HEK293 (cell line): ENCODE measurements around the gene THSD4.

Experiments
- GLI4 ChIP-seq: fragments of 450-650 bp; formaldehyde crosslinking; IDR thresholded peaks from 2 replicates; pipeline ENCODE4 v1.5.1; 2016; ENCODE audit warnings: missing biosample characterization, missing genetic modification characterization
- PRDM1 ChIP-seq: fragments of 450-650 bp; formaldehyde crosslinking; IDR thresholded peaks from 2 replicates; pipeline ENCODE4; 2016; ENCODE audit warnings: missing biosample characterization, missing genetic modification characterization
- PRDM6 ChIP-seq: fragments of 450-650 bp; formaldehyde crosslinking; IDR thresholded peaks from 2 replicates; pipeline ENCODE4 v1.5.1; 2017; ENCODE audit warnings: missing biosample characterization, missing genetic modification characterization
- REST ChIP-seq: fragments of 450-650 bp; formaldehyde crosslinking; IDR thresholded peaks from 2 replicates; pipeline ENCODE4 v1.5.1; 2016; ENCODE audit warnings: missing biosample characterization, missing genetic modification characterization
- SCRT2 ChIP-seq: fragments of 450-650 bp; formaldehyde crosslinking; IDR thresholded peaks from 2 replicates; pipeline ENCODE4 v1.5.1; 2016; ENCODE audit warnings: missing biosample characterization, missing genetic modification characterization
- YY1 ChIP-seq: fragments of 450-650 bp; formaldehyde crosslinking; IDR thresholded peaks from 2 replicates; pipeline ENCODE4 v1.5.1; 2018; ENCODE audit warnings: missing biosample characterization, missing genetic modification characterization
- ZBTB26 ChIP-seq: fragments of 450-650 bp; formaldehyde crosslinking; optimal IDR thresholded peaks from 2 replicates; pipeline ENCODE3; 2016; ENCODE audit warnings: missing biosample characterization, mild to moderate bottlenecking, missing genetic modification characterization
- ZEB2 ChIP-seq: fragments of 450-650 bp; formaldehyde crosslinking; IDR thresholded peaks from 2 replicates; pipeline ENCODE4 v1.5.1; 2016; ENCODE audit warnings: missing biosample characterization, missing genetic modification characterization
- ZNF121 ChIP-seq: fragments of 450-650 bp; formaldehyde crosslinking; IDR thresholded peaks from 2 replicates; pipeline ENCODE4 v1.5.1; 2016; ENCODE audit warnings: missing biosample characterization, missing genetic modification characterization
- ZNF169 ChIP-seq: fragments of 450-650 bp; formaldehyde crosslinking; IDR thresholded peaks from 2 replicates; pipeline ENCODE4 v1.5.1; 2016; ENCODE audit warnings: missing biosample characterization, missing genetic modification characterization
- ZNF202 ChIP-seq: fragments of 450-650 bp; formaldehyde crosslinking; IDR thresholded peaks from 2 replicates; pipeline ENCODE4 v1.5.1; 2016; ENCODE audit warnings: missing biosample characterization, missing genetic modification characterization, borderline replicate concordance
- ZNF274 ChIP-seq, 2 experiments: fragments of 200-500 bp in 1 of 2; fragments of 450-650 bp in 1 of 2; sonication (Bioruptor generic) in 1 of 2; formaldehyde crosslinking in 1 of 2; IDR thresholded peaks; 2 replicates each; pipeline versions ENCODE4 v1.5.1 to v1.6.1; 2014 to 2016; ENCODE audit warnings: borderline replicate concordance in 1 of 2, inconsistent platforms in 1 of 2, low read length in 1 of 2, missing biosample characterization in 1 of 2, missing genetic modification characterization in 1 of 2
- ZNF280C ChIP-seq: fragments of 450-650 bp; formaldehyde crosslinking; IDR thresholded peaks from 2 replicates; pipeline ENCODE4 v1.5.1; 2016; ENCODE audit warnings: missing biosample characterization, missing genetic modification characterization
- ZNF404 ChIP-seq: fragments of 450-650 bp; formaldehyde crosslinking; IDR thresholded peaks from 2 replicates; pipeline ENCODE4 v1.5.1; 2017; ENCODE audit warnings: missing biosample characterization, missing genetic modification characterization
- ZNF423 ChIP-seq: fragments of 450-650 bp; formaldehyde crosslinking; IDR thresholded peaks from 2 replicates; pipeline ENCODE4 v1.5.1; 2016; ENCODE audit warnings: missing biosample characterization, missing genetic modification characterization
- ZNF433 ChIP-seq: fragments of 450-650 bp; formaldehyde crosslinking; IDR thresholded peaks from 2 replicates; pipeline ENCODE4 v1.5.1; 2016; ENCODE audit warnings: missing biosample characterization, missing genetic modification characterization, low read depth
- ZNF449 ChIP-seq: fragments of 450-650 bp; formaldehyde crosslinking; IDR thresholded peaks from 2 replicates; pipeline ENCODE4 v1.5.1; 2017; ENCODE audit warnings: missing biosample characterization, mild to moderate bottlenecking, missing genetic modification characterization, moderate library complexity
- ZNF555 ChIP-seq: fragments of 450-650 bp; formaldehyde crosslinking; conservative IDR thresholded peaks from 2 replicates; pipeline ENCODE4 v1.5.1; 2017; ENCODE audit warnings: missing biosample characterization, mild to moderate bottlenecking, missing genetic modification characterization, inconsistent platforms
- ZNF558 ChIP-seq: fragments of 450-650 bp; formaldehyde crosslinking; IDR thresholded peaks from 2 replicates; pipeline ENCODE4 v1.5.1; 2016; ENCODE audit warnings: missing biosample characterization, missing genetic modification characterization
- ZNF600 ChIP-seq: fragments of 450-650 bp; formaldehyde crosslinking; IDR thresholded peaks from 2 replicates; pipeline ENCODE4 v1.5.1; 2016; ENCODE audit warnings: missing biosample characterization, missing genetic modification characterization
- ZNF624 ChIP-seq: fragments of 450-650 bp; formaldehyde crosslinking; IDR thresholded peaks from 2 replicates; pipeline ENCODE4 v1.5.1; 2017; ENCODE audit warnings: missing biosample characterization, missing genetic modification characterization
- ZNF660 ChIP-seq: fragments of 450-650 bp; IDR thresholded peaks from 2 replicates; pipeline ENCODE4 v1.5.1; 2018; ENCODE audit warnings: missing biosample characterization, mild to moderate bottlenecking, missing genetic modification characterization
- ZNF76 ChIP-seq: fragments of 450-650 bp; formaldehyde crosslinking; IDR thresholded peaks from 2 replicates; pipeline ENCODE4; 2016; ENCODE audit warnings: low read depth, missing biosample characterization, missing genetic modification characterization, borderline replicate concordance
- ZXDB ChIP-seq: fragments of 450-650 bp; formaldehyde crosslinking; IDR thresholded peaks from 2 replicates; pipeline ENCODE4 v1.5.1; 2016; ENCODE audit warnings: missing biosample characterization, missing genetic modification characterization
- TF ChIP-seq, protein P1 (sequence below): fragments of 450-650 bp; formaldehyde crosslinking; IDR thresholded peaks from 2 replicates; pipeline ENCODE4 v1.5.0; 2017; ENCODE audit warnings: missing biosample characterization, missing genetic modification characterization, borderline replicate concordance

Gene THSD4

DNA sequence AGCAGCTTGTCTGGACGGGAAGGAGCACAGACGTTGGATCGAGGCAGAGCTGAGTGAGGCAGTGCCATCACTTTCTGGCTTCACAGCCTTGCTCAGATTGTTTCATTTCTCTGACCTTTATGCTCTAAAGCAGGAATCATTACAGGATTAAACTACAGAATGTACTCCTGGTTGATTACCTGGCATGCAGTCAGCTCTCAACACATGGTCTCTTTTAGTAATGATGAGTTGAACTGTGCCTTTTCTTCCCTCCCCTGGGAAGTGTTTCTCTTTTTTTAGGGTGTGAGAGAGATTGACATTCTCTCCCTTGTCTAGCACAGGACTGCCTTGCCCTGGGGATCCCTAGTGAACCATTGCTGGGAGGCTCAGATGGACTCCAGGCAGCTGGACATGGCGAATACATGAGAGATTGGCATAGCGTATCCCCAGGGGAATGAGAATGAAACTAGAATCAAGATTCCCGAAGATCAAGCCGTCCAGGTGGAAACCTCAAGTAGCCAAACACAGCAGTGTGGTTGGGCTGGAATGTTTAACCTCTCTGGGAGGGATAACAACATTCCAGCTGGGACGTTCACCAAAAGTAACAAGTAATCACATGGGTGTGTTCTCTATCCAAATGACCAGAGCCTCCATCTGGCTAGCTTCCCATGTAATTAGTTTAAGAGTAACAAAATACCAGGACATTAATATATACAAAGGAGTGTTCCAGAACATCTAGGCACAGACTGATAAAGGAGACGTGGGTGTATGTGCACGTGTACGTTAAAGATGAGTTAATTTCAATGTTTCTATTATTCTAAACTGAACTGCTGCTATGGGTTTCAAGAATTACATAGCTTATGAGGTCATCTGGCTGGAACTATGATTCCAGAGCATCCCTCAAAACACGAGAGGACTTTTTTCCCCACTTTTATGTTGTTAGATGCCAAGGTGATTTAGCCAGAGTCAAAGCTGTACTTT, 576.5 kb downstream of the THSD4 start (continued):
- TF ChIP-seq ZBTB26 (tag by site-specific recombination): no peak
- TF ChIP-seq ZNF600: peak; percentile 97
- no peak for TF ChIP-seq ZNF274 (IDR thresholded peaks at IDR 0.05; ENCODE audit: low read length)
- no peak for TF ChIP-seq ZNF274 (tag by site-specific recombination; IDR thresholded peaks at IDR 0.05; ENCODE audit: borderline replicate concordance)
- TF ChIP-seq ZNF202 (tag by site-specific recombination): no peak
- TF ChIP-seq GLI4 (tag by site-specific recombination): no peak
- no peak for TF ChIP-seq ZNF280C (tag by site-specific recombination)
- TF ChIP-seq ZNF660 (tag by site-specific recombination): 0 out of 2 replicates have a peak, but pooled peaks have one; percentile 28
- TF ChIP-seq ZNF433 (tag by site-specific recombination): no peak
- TF ChIP-seq, protein P1, sequence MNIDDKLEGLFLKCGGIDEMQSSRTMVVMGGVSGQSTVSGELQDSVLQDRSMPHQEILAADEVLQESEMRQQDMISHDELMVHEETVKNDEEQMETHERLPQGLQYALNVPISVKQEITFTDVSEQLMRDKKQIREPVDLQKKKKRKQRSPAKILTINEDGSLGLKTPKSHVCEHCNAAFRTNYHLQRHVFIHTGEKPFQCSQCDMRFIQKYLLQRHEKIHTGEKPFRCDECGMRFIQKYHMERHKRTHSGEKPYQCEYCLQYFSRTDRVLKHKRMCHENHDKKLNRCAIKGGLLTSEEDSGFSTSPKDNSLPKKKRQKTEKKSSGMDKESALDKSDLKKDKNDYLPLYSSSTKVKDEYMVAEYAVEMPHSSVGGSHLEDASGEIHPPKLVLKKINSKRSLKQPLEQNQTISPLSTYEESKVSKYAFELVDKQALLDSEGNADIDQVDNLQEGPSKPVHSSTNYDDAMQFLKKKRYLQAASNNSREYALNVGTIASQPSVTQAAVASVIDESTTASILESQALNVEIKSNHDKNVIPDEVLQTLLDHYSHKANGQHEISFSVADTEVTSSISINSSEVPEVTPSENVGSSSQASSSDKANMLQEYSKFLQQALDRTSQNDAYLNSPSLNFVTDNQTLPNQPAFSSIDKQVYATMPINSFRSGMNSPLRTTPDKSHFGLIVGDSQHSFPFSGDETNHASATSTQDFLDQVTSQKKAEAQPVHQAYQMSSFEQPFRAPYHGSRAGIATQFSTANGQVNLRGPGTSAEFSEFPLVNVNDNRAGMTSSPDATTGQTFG: no peak
- TF ChIP-seq ZNF121 (tag by site-specific recombination): no peak
- TF ChIP-seq ZEB2: 0 out of 2 replicates have a peak, but pooled peaks have one; percentile 12
- TF ChIP-seq ZXDB (tag by site-specific recombination): peak; percentile 75
- TF ChIP-seq ZNF449 (tag by site-specific recombination): peak; percentile 97
- TF ChIP-seq ZNF76 (tag by site-specific recombination): no peak
- TF ChIP-seq REST (tag by site-specific recombination): no peak
- no peak for TF ChIP-seq PRDM1 (tag by site-specific recombination)
- no peak for TF ChIP-seq ZNF555
- TF ChIP-seq ZNF169 (tag by site-specific recombination): no peak
- TF ChIP-seq ZNF558 (tag by site-specific recombination): no peak
- no peak for TF ChIP-seq ZNF624 (tag by site-specific recombination)
- no peak for TF ChIP-seq ZNF404 (tag by site-specific recombination)
- TF ChIP-seq PRDM6: peak; percentile 70
- TF ChIP-seq SCRT2: peak; percentile 60; the same call in 1 of the 2 replicates
- TF ChIP-seq YY1 (tag by site-specific recombination): no peak
- TF ChIP-seq ZNF423: no peak
